Mesenchymal stem cell (in vitro differentiated cells and primary cell): ENCODE results near the gene PBX3.
A peak's percentile ranks its signal among the peaks of the same experiment; 100 is the strongest.

Experiments used
- DNase-seq: peaks from one replicate; pipeline ENCODE4 v3.0.0-alpha.2; 2013
- H2AFZ ChIP-seq: one replicate; pipeline ENCODE4 v1.6.1; 2013; ENCODE audit warnings: low read depth, mild to moderate bottlenecking, control low read depth, inconsistent platforms, low read length, moderate library complexity
- H2AK5ac ChIP-seq: 2 replicates; pipeline ENCODE4 v1.6.1; 2013; ENCODE audit warnings: low read length, moderate library complexity, mild to moderate bottlenecking, inconsistent platforms; ENCODE audit not compliant: severe bottlenecking
- H2BK120ac ChIP-seq: one replicate; pipeline ENCODE4 v1.6.1; 2013; ENCODE audit warnings: low read depth, mild to moderate bottlenecking, inconsistent platforms, low read length, moderate library complexity
- H2BK12ac ChIP-seq, 2 experiments: one replicate each; pipeline ENCODE4 v1.6.1; 2013; ENCODE audit warnings: inconsistent platforms in 2 of 2, low read length in 2 of 2, mild to moderate bottlenecking in 2 of 2, moderate library complexity in 2 of 2, control low read depth in 1 of 2
- H2BK15ac ChIP-seq: one replicate; pipeline ENCODE4 v1.6.1; 2013; ENCODE audit warnings: mild to moderate bottlenecking, low read depth, inconsistent platforms; ENCODE audit not compliant: poor library complexity, severe bottlenecking
- H2BK5ac ChIP-seq: 2 replicates; pipeline ENCODE4 v1.6.1; 2013; ENCODE audit warnings: low read depth, mild to moderate bottlenecking, low read length, control low read depth, inconsistent platforms; ENCODE audit not compliant: poor library complexity, severe bottlenecking
- H3K14ac ChIP-seq, 2 experiments: one replicate each; pipeline ENCODE4 v1.6.1; 2013; ENCODE audit warnings: inconsistent platforms in 2 of 2, low read length in 2 of 2, control low read depth in 1 of 2, mild to moderate bottlenecking in 1 of 2, moderate library complexity in 1 of 2
- H3K18ac ChIP-seq, 2 experiments: one replicate each; pipeline ENCODE4 v1.6.1; 2013; ENCODE audit warnings: inconsistent platforms in 2 of 2, low read length in 2 of 2, control low read depth in 1 of 2, low read depth in 1 of 2, mild to moderate bottlenecking in 1 of 2
- H3K23ac ChIP-seq, 2 experiments: one replicate each; pipeline ENCODE4 v1.6.1; 2013; ENCODE audit warnings: inconsistent platforms in 2 of 2, low read length in 2 of 2, mild to moderate bottlenecking in 2 of 2, moderate library complexity in 2 of 2, control low read depth in 1 of 2
- H3K27ac ChIP-seq: 2 replicates; pipeline ENCODE4 v1.5.1; 2013; ENCODE audit warnings: mild to moderate bottlenecking, moderate library complexity, low read length, control low read depth, inconsistent platforms; ENCODE audit not compliant: poor library complexity, severe bottlenecking
- H3K27me3 ChIP-seq, 2 experiments: 2 replicates each; pipeline versions ENCODE4 v1.6.1 to v1.7.0; 2013; ENCODE audit warnings: low read length in 2 of 2, mild to moderate bottlenecking in 2 of 2, moderate library complexity in 2 of 2, control low read depth in 1 of 2, inconsistent platforms in 1 of 2; ENCODE audit not compliant: control insufficient read depth in 1 of 2, insufficient read depth in 1 of 2
- H3K36me3 ChIP-seq, 2 experiments: 2 replicates each; pipeline versions ENCODE4 v1.6.1 to v1.7.0; 2013; ENCODE audit warnings: low read length in 2 of 2, control low read depth in 1 of 2, inconsistent platforms in 1 of 2, low read depth in 1 of 2, mild to moderate bottlenecking in 1 of 2; ENCODE audit not compliant: insufficient read depth in 2 of 2, control insufficient read depth in 1 of 2
- H3K4ac ChIP-seq, 2 experiments: one replicate each; pipeline ENCODE4 v1.6.1; 2013; ENCODE audit warnings: inconsistent platforms in 2 of 2, low read length in 2 of 2, mild to moderate bottlenecking in 2 of 2, moderate library complexity in 2 of 2, control low read depth in 1 of 2, low read depth in 1 of 2
- H3K4me1 ChIP-seq: 2 replicates; pipeline ENCODE4 v1.6.1; 2013; ENCODE audit warnings: low read depth, low read length, control low read depth; ENCODE audit not compliant: control insufficient read depth, insufficient read depth
- H3K4me2 ChIP-seq: 2 replicates; pipeline ENCODE4 v1.6.1; 2013; ENCODE audit warnings: low read length, mild to moderate bottlenecking, inconsistent platforms; ENCODE audit not compliant: poor library complexity, severe bottlenecking
- H3K4me3 ChIP-seq, 2 experiments: 2 replicates each; pipeline versions ENCODE4 v1.5.1 to v1.7.0; 2013; ENCODE audit warnings: low read length in 2 of 2, mild to moderate bottlenecking in 2 of 2, control low read depth in 1 of 2, low read depth in 1 of 2; ENCODE audit not compliant: insufficient read depth in 1 of 2
- H3K79me1 ChIP-seq: replicated peaks from 2 replicates; pipeline ENCODE4 v1.6.1; 2013; ENCODE audit warnings: mild to moderate bottlenecking, control low read depth, low read length, inconsistent platforms; ENCODE audit not compliant: poor library complexity, severe bottlenecking
- H3K9ac ChIP-seq: 2 replicates; pipeline ENCODE4 v1.7.0; 2013; ENCODE audit warnings: mild to moderate bottlenecking, low read length, moderate library complexity
- H3K9me3 ChIP-seq: 2 replicates; pipeline ENCODE4 v1.7.0; 2013; ENCODE audit warnings: mild to moderate bottlenecking, low read length; ENCODE audit not compliant: control insufficient read depth
- H4K8ac ChIP-seq: one replicate; pipeline ENCODE4 v1.6.1; 2013; ENCODE audit warnings: inconsistent platforms, mild to moderate bottlenecking, low read length, moderate library complexity
- H4K91ac ChIP-seq: one replicate; pipeline ENCODE4 v1.6.1; 2013; ENCODE audit warnings: mild to moderate bottlenecking, low read length, inconsistent platforms
- WGBS: methylation state at CpG from one replicate; pipeline ENCODE4 v1.1.7; 2013; ENCODE audit warnings: mixed read lengths; 5-methylcytosine and 5-hydroxymethylcytosine counted together

The PBX3 gene

DNA sequence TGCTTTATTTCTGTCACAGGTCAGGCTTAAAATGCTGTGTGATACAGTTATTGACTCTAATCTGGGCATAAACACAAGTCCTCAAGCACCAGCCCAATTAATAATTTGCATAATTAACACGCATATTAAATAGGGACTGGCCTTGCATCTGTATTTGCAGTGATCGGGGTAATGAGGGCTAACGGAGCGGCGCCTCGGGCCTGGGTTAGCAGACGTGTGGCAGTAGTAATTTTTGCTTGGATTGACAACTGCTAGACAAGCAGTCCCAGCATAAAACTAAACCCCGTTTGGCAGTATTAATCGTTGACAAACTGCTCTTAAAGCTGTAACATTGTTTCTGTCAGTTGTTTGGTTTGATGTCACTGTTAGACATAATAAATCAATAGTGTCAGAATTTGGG is 109.2 kb downstream of the PBX3 start:
- H4K8ac ChIP-seq, result no peak overlapping the region
- H3K14ac ChIP-seq, result no peak overlapping the region
- H2AFZ ChIP-seq, result no peak overlapping the region
- no peak for DNase-seq
- no peak overlapping the region for H2AK5ac ChIP-seq
- H3K4me3 ChIP-seq, result no peak overlapping the region
- no peaks in the 10 kb centered on the region for H3K4me1 ChIP-seq
- H4K91ac ChIP-seq, result no peak overlapping the region
- WGBS, result 86% methylated on average over 9 of the region's 9 CpGs
- H3K4me2 ChIP-seq, result no peak overlapping the region
- H3K9me3 ChIP-seq, result no peaks in the 10 kb centered on the region
- H2BK12ac ChIP-seq, result no peak overlapping the region
- H3K36me3 ChIP-seq, result no peaks in the 10 kb centered on the region
- no peaks in the 10 kb centered on the region for H3K27me3 ChIP-seq
- H2BK120ac ChIP-seq, result no peak overlapping the region
- no peak overlapping the region for H3K18ac ChIP-seq
- H2BK5ac ChIP-seq, result no peak overlapping the region
- peak overlapping the region in 1 of 2 experiments; percentile 28 for H3K4ac ChIP-seq
- H3K23ac ChIP-seq, result no peak overlapping the region
- H3K9ac ChIP-seq, result no peak overlapping the region
- H3K79me1 ChIP-seq, result peaks cover 18% of the 10 kb centered on the region
- no peak overlapping the region for H3K27ac ChIP-seq
- no peak overlapping the region for H2BK15ac ChIP-seq

DNA sequence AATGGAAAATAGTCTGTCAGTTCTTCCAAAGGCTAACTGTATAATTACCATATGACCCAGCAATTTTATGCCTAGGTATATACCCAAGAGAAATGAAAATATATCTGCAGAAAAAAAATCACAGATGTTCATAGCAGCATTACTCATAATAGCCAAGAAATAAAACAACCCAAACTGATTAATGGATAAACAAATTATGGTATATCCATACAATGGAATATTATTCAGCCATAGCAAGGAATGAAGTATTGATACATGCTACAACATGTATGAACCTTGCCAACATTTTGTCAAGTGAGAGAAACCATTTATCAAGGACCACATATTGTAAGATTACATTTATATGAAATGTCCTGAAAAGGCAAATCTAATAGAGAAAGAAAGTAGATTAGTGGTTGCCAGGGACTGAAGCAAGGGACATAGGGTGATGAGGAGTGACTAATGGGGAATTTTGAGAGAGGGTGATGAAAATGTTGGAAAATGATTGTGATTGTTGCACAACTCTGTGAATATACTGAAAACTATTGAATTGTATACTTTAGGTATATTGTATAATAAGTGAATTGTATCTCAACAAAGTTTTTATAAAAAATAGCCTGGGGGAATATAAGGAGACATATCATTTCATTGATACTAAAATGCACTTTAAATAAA is 114.4 kb downstream of the PBX3 start:
- Histone ChIP-seq H3K4ac (no peak overlapping the region), H2BK5ac (no peak overlapping the region), H3K18ac (no peak overlapping the region), H2BK12ac (no peak overlapping the region), H2BK15ac (no peak overlapping the region), H2AK5ac (no peak overlapping the region), H3K4me2 (no peak overlapping the region), H3K14ac (no peak overlapping the region), H3K27ac (no peak overlapping the region), H4K8ac (no peak overlapping the region), H3K9me3 (no peaks in the 10 kb centered on the region), H3K4me3 (no peak overlapping the region), H3K36me3 (no peaks in the 10 kb centered on the region), H2BK120ac (no peak overlapping the region), H3K23ac (no peak overlapping the region), H2AFZ (no peak overlapping the region), H3K79me1 (peaks cover 23% of the 10 kb centered on the region), H3K27me3 (no peaks in the 10 kb centered on the region), H4K91ac (no peak overlapping the region), H3K4me1 (no peaks in the 10 kb centered on the region), H3K9ac (peak overlapping the region; percentile 17)
- DNase-seq, result no peak

DNA sequence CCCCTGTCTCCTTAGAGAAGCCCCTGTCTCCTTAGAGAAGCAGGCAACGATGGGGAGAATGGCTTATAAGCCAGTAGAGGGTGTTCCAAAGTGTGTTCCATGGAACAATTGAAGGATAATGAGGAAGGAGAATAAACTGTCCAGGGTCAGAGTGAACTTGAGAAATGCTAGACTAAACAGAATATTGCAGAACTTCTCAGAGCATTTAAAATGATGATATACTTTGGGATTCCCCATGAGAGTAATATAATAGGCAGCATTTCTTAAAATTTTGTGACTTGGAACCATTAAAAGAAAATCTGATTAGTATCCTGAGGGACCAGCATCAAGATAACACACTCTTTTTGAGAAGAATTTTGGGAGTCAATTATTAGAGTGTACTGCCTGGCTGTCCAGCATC is 116.8 kb downstream of the PBX3 start:
- H4K8ac ChIP-seq, result no peak overlapping the region

DNA sequence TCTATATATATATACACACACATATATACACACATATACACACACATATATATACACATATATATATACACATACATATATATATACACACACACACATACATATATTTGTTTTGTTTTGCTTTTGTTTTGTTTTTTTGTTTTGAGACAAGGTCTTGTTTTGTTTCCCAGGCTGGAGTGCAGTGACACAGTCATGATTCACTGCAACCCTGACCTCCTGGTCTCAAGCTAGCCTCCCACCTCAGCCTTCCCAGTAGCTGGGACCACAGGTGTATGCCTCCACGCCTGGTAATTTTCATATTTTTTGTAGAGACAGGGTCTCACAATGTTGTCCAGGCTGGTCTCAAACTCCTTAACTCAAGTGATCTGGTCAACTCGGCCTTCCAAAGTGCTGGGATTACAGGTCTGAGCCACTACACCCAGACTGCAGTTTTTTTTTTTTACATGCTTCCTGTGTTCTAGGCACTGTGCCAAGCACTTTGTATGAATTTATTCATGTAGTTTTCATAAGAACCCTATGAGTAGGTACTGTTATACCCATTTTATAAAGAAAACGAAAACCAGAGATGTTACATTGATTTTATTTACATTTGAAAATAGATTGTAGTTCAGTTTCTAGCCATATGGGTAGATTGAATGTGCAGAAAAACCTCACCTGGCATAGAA is 120.7 kb downstream of the PBX3 start:
- Histone ChIP-seq H2BK12ac (no peak overlapping the region), H3K27ac (no peak overlapping the region), H3K27me3 (no peaks in the 10 kb centered on the region), H2BK120ac (no peak overlapping the region), H3K4me3 (no peak overlapping the region), H3K36me3 (no peaks in the 10 kb centered on the region), H2AK5ac (no peak overlapping the region), H3K14ac (peak overlapping the region in 1 of 2 experiments; percentile 41), H2BK15ac (no peak overlapping the region), H3K4me1 (no peaks in the 10 kb centered on the region), H2AFZ (no peak overlapping the region), H3K4me2 (no peak overlapping the region), H4K91ac (no peak overlapping the region), H3K9me3 (no peaks in the 10 kb centered on the region), H3K9ac (no peak overlapping the region), H3K23ac (no peak overlapping the region), H4K8ac (no peak overlapping the region), H3K18ac (peak overlapping the region in 1 of 2 experiments; percentile 34), H3K79me1 (peaks cover 16% of the 10 kb centered on the region), H2BK5ac (no peak overlapping the region), H3K4ac (no peak overlapping the region)
- 92% methylated on average over 2 of the region's 3 CpGs for WGBS
- DNase-seq, result no peak

More for the DNA sequence above, 116.8 kb downstream of the PBX3 start:
- 88% methylated on average over 1 of the region's 1 CpG for WGBS
- peaks cover 26% of the 10 kb centered on the region for H3K79me1 ChIP-seq
- no peak for DNase-seq
- no peak overlapping the region for H3K18ac ChIP-seq
- H4K91ac ChIP-seq, result no peak overlapping the region
- H2AK5ac ChIP-seq, result no peak overlapping the region
- no peak overlapping the region for H3K14ac ChIP-seq
- H3K4me1 ChIP-seq, result no peaks in the 10 kb centered on the region
- no peak overlapping the region for H2BK5ac ChIP-seq
- H3K27ac ChIP-seq, result no peak overlapping the region
- H3K4me2 ChIP-seq, result no peak overlapping the region
- H2BK120ac ChIP-seq, result no peak overlapping the region
- H3K4ac ChIP-seq, result no peak overlapping the region
- H2AFZ ChIP-seq, result no peak overlapping the region
- H3K36me3 ChIP-seq, result no peaks in the 10 kb centered on the region
- no peak overlapping the region for H3K9ac ChIP-seq
- H2BK12ac ChIP-seq, result no peak overlapping the region
- H3K9me3 ChIP-seq, result no peaks in the 10 kb centered on the region
- H3K23ac ChIP-seq, result no peak overlapping the region
- H2BK15ac ChIP-seq, result no peak overlapping the region
- H3K4me3 ChIP-seq, result no peak overlapping the region
- H3K27me3 ChIP-seq, result no peaks in the 10 kb centered on the region
